ENCODE data around the gene PCDHGA1.
"Not testable (repeated sequence)": the region's sequence is repeated elsewhere in the genome, so short reads cannot be mapped to it uniquely, and the experiment has no call there.

The PCDHGA1 gene

GRCh38 chr5:141412854-141413539 lies 82.7 kb downstream of the PCDHGA1 start, which contains the start of gene PCDHGA10:
PCDHGA10 (plus strand) TSS chr5:141412987; CDS start chr5:141413176, 189 bp downstream.
- DNase-seq = no peak

- DNase-seq = no peak
Observed at GRCh38 chr5:141413540-141414069, 83.3 kb downstream of the PCDHGA1 start.

- DNase-seq = not testable (repeated sequence)
Observed at GRCh38 chr5:141414548-141415274, 84.4 kb downstream of the PCDHGA1 start.

- DNase-seq = not testable (repeated sequence)
Observed at GRCh38 chr5:141415275-141415618, 84.9 kb downstream of the PCDHGA1 start.

GRCh38 chr5:141417494-141418172 lies 87.3 kb downstream of the PCDHGA1 start, which contains the start of gene PCDHGB7:
PCDHGB7 (plus strand) TSS chr5:141417677; CDS start chr5:141417860, 183 bp downstream.
- DNase-seq = not testable (repeated sequence)

GRCh38 chr5:141419074-141419880 lies 89.0 kb downstream of the PCDHGA1 start:
- no peak for DNase-seq

GRCh38 chr5:141420855-141421488 lies 90.7 kb downstream of the PCDHGA1 start, which contains the start of gene PCDHGA11:
PCDHGA11 (plus strand) TSS chr5:141421051; CDS start chr5:141421228, 177 bp downstream.
- DNase-seq = no peak

GRCh38 chr5:141421489-141421855 lies 91.2 kb downstream of the PCDHGA1 start:
- DNase-seq = no peak

- no peak for DNase-seq
Observed at GRCh38 chr5:141422742-141423291, 92.5 kb downstream of the PCDHGA1 start.

GRCh38 chr5:141427783-141428426 lies 97.6 kb downstream of the PCDHGA1 start:
- no peak for DNase-seq

- DNase-seq = no peak
Observed at GRCh38 chr5:141430332-141431113, 100.2 kb downstream of the PCDHGA1 start, which contains the start of gene PCDHGA12. PCDHGA12 (plus strand) TSS chr5:141430507; CDS start chr5:141430760, 253 bp downstream.

GRCh38 chr5:141431286-141431685 lies 101.0 kb downstream of the PCDHGA1 start:
- no peak for DNase-seq

GRCh38 chr5:141432308-141432707 lies 102.0 kb downstream of the PCDHGA1 start:
- DNase-seq = not testable (repeated sequence)

GRCh38 chr5:141432726-141433125 lies 102.4 kb downstream of the PCDHGA1 start:
- DNase-seq = not testable (repeated sequence)

GRCh38 chr5:141434006-141434405 lies 103.7 kb downstream of the PCDHGA1 start:
- DNase-seq = no peak

- DNase-seq = no peak
Observed at GRCh38 chr5:141437221-141437620, 106.9 kb downstream of the PCDHGA1 start.

GRCh38 chr5:141439411-141440141 lies 109.3 kb downstream of the PCDHGA1 start:
- DNase-seq = no peak

- DNase-seq = no peak
Observed at GRCh38 chr5:141440341-141440740, 110.0 kb downstream of the PCDHGA1 start.

- no peak for DNase-seq
Observed at GRCh38 chr5:141441571-141442170, 111.4 kb downstream of the PCDHGA1 start.

Data from COR-L47 (cell line).